Measurements from ENCODE around the gene LIPN.

The LIPN gene

DNA sequence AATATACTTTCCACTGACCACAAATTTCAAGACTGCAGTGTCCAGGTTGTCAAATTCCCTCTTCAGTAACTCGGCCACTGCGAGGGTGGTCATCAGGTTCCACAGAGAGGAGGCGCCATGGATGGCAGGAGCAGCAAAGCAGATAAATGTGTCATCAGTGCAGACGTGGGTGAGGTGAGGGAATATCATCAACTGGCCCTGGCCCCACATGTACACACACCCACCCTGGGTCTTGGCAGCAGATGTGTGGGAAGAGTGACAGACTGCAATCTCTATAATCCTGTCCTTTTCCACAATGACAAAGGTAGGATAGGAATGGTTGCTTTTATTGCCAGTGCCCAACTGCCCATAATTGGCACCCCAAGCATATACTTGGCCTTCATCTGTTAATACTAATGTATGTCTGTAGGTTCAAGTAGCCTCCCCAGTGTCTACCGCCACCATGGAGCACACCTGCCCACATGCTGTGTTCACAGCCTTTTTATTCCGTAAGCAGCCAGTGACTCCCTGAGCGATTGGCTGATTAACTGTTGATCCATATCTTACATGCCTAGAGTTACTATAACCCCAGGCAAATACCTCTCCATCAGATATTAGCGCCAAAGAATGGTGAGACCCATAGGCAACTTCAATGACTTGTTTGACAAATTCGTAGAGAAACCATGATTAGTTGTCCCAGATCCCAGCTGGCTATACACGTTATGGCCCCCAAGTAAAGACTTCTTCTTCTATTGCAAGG is 26.4 kb downstream of the LIPN start:
- no peak for DNase-seq

DNA sequence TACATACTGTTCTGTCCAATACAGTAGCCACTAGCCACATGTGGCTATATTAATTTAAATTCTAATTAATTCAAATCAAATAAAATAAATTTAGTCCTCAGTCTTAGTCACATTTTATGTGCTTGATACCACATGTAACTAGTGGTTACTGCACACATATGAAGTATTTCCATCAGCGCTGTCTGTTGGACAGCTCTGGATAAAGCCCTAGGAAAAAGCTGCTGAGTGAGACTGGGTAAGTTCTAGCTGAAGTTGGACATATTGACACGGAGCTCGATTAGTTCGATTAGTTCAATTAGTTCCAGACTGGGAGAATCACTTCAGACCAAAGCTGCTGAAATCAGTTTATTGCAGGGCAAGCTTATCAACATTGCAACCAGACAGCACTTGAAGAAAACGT is 27.6 kb downstream of the LIPN start:
- no peak for DNase-seq

DNA sequence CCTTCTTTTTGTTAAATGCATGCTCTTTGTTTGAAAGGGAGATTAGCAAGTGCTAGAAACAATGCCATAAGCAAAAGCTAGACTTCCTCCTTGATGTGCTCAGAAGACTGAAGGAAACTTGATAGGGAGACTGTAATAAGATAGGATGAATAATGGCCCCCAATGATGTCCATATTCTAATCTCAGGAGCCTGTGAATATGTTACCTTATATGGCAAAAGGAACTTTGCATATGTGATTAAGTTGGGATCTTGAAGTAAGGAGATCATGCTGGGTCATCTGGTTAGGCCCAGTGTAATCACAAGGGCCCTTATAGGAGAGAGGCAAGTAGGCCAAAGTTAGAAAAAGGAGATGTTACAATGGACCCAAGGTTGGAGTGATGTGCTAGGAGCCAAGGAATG is 29.1 kb downstream of the LIPN start:
- DNase-seq, result no peak

DNA sequence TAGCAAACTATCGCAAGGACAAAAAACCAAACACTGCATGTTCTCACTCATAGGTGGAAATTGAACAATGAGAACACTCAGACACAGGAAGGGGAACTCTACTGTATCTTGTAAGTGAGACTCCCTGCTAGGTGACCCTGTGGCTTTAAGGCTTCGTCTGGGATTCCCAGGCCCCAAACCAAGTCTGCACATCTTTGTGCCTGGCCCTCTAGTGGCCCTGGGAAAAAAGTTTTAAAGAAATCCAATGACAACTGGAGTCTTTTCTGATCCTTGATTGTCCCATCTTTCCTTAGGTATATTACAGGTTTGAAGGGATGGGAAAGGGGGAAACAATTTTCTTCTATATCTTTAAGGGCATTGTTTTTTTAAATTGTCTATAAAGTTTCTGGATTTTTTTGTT is 32.1 kb downstream of the LIPN start:
- no peak for DNase-seq

DNA sequence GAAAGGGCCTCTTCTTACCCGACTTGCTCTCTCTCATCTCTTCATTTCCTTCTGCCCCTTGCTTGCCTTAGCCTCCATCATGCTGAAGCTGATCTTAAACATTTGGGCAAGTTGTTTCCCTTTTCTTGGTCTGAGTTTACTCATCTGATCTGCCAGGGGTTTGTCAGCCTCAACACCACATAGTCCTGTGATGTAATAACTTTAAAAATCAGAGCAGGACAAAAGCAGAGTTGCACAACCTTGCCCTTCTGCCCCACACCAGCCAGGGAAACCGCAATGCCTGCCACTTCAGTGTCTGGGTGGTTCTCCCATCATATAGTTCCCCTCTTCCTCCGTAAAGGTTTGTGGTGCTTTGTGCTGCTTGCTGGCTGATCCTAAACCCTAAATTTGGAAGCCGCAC is 32.8 kb downstream of the LIPN start:
- DNase-seq, result no peak

DNA sequence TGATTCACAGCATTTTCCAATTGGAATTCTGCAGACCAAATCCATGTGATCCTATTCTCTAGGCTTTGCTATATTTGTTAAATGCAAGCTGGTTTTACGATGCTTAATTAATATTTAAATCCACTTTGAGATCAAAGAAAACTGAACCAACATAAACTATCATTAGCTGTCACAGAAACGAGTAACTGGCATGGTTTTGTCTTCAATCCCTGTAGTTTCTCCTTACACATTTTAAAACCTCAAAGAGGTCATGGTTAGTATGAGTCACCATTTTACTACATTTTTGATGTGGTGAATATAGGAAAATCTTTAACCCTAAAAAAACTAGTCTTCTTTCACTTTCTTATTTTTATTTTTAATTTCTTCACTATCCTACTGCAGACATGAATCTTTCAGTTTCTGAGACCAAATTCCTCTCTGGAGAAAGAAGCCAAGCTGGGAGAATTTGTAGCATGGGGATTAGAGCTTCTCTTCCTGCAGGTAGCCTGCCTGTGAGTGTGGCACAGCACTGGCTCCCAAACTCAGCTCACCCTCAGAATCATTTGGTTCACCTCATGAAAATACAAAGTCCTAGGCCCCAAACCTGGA is 34.0 kb downstream of the LIPN start:
- DNase-seq, result no peak

DNA sequence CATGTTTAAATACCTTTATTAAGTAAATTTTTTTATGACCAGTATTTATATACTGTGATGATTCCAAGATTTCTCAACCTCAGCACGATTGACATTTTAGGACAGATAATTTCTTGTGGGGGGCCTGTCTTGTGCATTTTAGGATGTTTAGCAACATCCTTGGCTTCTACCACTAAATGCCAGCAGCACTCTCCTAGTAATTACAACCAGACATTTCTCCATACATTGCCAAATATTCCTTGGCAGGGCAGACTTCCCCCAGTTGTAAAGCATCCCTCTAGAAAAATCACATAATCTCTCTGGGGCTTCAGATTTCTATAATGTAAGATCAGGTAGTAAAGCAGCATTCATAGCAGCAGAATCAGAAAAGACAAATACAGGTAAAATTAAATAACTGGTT is 34.9 kb downstream of the LIPN start:
- no peak for DNase-seq

DNA sequence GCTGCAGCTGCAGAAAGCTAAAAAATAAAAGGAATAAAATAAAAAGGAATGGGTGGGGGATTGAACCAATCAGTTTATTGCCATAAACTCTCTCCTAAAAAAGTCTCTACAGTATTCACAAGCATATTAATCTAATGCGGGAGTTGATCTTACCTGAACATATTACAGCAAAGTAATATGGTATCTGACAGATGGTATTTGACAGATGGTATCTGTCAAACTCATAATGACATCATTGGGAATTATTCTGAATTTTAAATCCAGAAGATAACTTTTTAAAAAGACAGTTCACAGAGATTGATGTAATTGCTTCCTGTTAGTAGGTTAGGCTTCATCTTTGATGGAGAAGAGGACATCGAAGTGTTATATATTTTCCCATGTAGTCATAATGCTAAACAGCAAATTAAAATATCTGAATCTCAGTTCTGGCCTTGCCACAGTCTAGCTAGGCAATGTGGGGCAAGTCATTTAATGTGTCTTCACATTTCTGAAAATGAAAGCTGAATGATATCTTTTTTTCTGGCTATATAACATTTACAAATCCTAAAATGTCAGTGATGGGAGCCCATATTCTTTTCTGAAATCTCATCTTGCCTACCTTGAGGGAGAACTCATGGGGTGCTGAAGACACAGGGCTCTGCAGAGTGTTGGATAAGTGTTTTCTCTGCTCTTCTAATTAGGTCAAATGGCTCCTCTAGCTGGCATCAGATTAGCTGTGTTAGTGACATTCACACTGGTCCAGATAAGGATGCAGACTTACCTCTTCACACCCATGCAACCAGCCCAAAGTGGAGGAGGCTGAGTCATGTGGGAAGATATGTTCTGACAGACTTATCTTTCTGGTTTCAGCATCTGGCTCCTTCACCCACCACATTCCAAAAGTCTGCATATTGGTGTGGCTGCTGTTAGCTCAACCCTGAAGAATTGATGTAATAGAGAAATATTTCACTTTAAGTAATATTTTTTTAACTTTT is 40.6 kb downstream of the LIPN start:
- no peak for DNase-seq

DNA sequence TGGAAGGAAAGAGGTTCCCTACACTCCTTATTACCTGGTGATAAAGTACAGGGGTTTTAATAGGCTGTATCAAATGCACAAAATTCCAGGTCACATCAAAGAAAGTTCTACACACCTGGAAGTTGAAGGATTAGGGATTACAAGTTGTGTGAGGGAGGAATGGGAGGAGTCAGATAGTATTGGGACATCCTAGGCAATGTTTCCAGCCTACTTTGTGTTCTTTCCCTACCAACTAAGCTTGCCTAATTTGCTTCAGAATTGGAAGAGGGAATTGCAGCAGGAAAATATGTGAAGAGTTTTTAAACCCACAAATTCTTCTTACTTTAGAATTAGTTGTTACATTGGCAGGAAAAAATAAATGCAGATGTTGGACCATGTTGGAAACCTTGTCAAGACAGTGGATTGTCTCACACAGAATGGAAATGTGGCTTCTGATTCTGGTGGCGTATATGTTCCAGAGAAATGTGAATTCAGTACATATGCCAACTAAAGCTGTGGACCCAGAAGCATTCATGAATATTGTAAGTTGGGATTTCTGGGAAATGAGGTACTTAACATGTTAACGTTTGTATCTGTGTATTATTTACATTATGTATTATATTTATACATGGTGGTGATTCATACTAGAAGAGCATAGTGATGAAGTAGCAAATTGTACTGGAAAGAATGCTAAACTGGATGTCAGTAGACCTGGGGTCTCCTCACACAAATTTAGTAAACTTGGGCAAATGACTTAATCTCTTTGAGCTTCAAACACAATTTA is 42.9 kb downstream of the LIPN start, which contains the start of gene LIPM:
Gene LIPM (plus strand): TSS at position 208 of the 763 bp plus-strand sequence. CDS start 167 bp downstream, at position 375.
- no peak for DNase-seq

DNA sequence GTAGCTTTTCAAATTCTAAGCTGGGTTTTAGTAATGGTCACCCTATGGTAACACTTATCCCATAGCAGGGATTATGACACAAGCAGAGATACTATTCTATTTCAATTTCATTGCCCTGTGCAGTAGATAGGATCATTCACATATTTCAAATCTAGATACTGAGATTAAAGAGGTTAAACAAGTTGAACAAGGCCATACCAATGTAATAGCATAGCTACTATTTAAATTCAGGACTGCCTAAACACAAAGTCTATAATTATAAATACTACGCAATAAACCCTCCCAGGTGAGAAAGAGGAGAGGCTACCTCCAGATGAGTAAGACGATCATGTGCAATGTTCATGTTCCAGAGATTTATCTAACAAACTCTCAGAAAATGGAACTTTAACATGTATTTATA is 43.8 kb downstream of the LIPN start:
- no peak for DNase-seq

DNA sequence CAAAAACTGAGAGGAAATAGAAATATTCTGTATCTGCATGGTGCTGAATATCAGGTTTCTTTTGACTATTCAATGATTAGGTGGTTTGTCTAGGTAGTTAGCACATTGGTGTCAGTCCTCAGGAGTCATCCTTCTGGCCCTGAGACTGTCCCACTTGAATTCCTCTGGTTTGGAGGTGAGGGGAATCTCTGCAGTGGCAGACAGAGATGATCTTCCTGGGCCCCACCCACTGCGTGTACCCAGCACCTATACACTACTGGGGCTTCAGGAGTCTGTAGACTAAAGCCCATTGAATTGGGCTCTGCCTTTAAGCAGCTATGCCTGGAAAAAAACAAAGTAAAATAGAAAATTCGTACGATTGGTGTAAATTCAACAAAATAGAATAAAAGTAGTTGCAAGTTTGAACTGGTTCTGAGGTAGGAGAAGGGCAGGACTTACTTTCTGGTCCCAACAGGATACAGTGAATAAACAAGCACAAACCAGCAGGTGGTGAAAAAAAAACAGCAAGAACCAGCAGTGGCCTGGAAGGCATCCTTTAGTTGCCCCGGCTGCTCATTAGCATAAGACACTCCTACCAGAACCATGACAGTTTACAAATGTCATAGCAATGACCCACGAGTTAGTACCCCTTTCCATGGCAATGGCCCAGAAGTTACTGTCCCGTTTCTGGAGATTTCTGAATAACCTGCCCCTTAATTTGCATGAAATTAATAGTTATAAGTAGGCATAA is 44.4 kb downstream of the LIPN start:
- DNase-seq, result no peak

DNA sequence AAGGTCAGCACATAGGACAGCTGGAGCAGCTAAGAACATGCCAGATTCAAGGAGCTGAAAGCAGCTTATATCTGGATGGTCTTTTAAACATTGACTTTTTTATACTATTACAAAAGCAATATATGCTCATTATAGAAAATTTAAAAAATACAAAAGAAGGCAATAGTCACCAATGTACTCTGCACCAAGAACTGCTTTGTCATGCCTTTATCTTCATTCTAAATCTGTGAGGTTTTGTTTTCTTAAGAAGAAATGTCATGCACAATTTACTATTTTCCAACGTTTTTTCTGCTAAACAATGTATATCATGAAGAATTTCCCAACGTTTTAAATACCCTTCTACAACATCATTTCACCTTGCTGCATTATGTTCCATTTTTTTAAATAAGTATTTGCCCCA is 45.5 kb downstream of the LIPN start:
- DNase-seq, result no peak

DNA sequence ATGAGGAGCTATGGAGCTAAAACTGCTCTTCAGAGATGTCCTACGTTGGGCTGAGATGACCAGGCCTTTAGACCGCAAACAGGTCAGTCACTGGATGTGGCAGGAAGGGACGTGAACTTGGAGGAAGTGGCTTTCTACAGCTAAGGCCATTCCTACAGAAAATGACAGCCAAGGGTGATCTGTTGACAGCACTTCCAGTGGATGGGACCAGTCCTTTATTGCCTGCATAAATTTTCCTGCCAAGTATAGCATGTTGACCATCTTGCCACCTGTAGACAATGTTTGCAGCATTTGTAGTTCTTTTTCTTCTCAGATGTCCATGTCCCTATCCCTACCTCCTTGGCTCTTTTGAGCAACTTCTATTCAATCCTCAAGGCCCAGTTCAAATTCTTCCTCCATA is 46.1 kb downstream of the LIPN start:
- no peak for DNase-seq

DNA sequence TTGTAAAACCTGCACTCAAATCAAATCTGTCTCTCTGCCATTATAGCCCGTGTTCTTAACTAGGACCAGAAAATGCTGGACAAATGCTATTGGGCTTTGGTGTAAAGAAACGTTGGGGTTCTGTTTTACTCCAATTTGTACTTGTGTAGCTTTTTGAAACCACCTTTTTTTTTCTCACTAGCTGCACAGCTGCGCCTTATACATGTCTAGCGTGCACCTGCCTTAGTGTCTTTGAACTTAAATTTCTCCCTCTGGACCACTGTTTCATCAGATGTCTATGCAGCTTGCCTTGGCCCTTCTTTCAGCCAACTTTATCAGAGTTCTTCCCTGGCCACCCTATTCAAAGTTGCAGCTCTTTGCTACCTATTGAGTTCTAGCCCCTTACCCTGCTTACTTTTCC is 49.8 kb downstream of the LIPN start:
- no peak for DNase-seq

DNA sequence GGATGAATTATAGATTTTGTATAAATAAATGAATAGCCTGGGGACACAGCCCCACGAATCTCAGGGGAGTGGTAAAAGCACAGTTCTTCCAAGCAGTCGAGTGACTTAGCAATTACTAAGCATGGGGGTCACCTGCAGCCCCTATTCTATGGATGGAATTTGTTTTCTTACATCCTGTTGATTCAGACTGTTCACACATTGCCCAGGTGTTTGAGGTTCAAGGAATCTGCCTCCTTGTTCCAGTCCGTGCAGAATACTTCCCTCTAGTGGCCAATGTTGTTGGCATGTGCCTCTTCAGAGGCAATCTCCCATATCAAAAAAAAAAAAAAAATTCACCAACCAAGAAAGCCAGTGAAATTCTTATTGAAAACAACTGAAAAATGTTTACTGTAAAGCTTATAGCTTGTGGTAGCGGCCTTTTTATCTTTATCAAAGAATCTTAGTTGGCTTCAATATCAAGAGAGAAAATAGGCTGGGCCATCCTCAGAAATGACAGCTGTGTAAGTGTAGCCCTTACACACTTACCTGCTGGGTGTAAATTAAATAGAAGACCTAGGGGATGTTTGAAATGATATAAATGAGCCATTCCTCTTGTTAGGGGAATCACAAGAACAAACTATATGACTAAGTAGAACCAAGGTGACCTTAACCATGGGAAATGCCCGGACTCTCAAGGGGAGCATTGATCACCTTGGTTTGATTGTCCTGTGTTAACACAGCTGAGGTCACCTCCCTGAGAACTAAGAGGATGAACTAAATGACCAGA is 50.6 kb downstream of the LIPN start:
- no peak for DNase-seq

DNA sequence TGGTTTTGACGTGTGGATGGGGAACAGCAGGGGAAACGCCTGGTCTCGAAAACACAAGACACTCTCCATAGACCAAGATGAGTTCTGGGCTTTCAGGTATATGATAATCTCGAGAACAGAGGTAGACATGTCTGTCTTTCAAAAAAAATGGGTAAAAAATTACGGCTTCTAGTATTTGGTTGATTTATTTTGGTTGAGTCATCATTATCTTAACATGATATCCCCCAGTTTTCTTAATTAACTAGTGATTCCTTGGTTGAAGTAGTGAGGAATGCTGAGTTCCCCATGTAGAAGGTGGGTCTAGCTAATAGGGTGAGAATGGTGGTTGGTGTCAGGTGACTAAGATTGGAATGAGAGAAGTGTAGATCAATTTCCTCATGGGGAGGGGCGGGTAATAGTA is 53.4 kb downstream of the LIPN start:
- DNase-seq, result no peak

DNA sequence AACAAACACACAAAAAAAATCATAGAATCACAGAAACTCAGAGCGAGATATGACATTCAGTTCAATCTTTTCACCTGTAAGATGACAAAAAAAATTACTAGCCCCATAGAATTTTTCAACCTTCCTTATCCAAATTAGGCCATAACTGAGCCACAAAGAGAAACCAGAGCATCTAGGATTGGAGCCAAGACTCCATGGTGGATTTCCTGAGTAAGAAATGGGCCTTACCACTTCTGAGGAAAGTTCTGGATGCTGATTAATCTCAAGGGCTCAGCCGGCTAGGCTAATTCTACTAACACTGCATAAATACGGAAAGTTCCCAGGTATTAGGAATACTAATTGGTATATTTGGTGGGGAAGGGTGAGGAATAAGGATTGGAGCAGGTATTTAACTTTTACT is 59.5 kb downstream of the LIPN start:
- DNase-seq, result no peak

DNA sequence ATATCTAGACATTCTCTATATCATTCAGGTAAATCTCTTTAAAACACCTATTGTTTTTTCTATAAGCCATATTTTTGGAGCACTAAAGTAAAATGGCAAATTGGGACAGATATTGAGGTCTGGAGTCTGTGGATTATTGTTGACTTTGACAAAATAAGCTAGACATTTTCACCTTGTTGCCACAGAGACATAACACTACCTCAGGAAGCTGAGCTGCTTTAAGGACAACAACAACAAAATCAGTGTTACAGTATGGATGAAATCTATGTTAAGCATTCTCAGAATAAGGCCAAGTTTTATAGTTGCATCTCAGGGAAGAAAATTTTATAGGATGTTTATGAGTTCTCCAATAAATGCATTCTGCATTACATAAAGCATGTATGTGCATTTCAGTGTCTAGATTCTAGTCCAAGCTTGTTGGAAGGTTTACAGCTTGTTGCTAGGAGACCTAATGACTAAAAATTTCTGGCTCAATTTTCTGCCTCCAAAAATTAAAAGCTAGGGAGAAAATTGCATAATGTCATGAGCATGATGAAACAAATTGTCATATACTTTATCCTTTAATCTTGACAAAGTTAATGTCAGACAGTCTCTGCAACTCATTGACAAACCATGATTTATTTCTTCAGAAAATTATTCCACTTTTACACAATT is 61.1 kb downstream of the LIPN start:
- DNase-seq, result no peak

DNA sequence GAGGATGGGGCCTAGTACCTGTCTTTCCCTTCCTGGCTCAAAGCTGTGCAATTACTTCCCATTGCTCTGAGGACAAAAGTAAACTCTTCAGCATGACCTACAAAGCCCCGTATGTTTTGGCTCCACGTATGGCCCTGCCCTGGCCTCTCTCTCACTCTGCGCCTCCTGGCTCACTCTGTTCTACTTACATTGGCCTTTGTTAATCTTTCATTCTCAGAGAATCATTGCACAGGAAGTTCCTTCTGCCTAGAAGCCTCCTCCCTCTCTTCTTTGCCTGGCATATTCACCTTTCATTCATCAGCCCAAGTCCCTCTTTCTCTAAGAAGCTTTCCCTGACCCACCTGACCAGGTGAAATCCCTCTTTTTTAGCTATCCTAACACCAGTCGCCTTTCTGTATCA is 66.6 kb downstream of the LIPN start:
- no peak for DNase-seq

DNA sequence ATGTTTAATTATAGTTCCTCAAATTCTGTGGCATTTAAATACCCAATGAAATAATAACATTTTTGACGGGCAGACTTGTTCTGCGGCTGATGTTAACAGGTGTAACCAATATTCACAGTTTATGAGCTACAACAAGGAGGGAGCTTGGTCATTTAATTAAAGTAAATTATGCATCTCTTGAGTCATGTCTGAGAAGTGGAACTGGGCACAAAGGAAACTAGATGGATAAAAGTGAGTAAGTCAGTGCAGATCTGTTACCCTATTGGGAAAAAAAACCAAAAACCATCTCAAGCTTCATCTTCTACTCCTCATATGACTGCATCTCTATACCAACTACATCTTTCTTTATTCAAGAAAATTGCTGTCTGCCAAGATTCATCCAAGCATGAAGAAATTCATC is 67.9 kb downstream of the LIPN start:
- DNase-seq, result no peak

DNA sequence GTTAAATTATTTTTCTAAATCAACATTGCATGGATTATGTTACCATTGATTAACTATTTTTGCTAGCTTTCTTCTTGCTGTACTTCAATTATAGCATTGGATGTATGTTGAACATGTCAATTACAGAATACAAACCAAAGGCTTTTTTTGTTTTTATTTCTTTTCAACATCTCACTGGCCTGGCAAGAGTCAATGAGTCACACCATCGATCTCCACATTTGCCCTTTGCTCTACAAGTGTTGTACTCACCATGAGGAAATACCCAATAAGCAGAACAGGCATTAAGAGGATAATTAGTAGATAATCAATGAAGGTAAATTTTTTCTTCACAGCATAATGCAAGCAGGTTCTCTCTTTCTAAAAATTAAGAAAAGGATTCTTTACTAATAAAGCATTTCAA is 68.5 kb downstream of the LIPN start:
- DNase-seq, result no peak
